ENCODE data around the gene CHPF2. TPM values are rescaled to one million over a fixed set of nuclear protein-coding genes. Genes with fewer than 3 reads are reported as not detected.

Gene CHPF2
- total and polyA plus RNA-seq, 2 of the 13 experiments (the other 11 are each of a cell fraction or from before 2014, with no cell fraction given): 15.4 to 21.5 TPM

- TF ChIP-seq CTCF (CRISPR knock-in tag; IDR thresholded peaks at IDR 0.05): peak; percentile 56
- peak; percentile 33; the same call in 1 of the 2 replicates for TF ChIP-seq GABPB1 (CRISPR knock-in tag; IDR thresholded peaks at IDR 0.05)
- 0 out of 2 replicates have a peak, but pooled peaks have one; percentile 37 for TF ChIP-seq KDM2A (CRISPR knock-in tag; IDR thresholded peaks at IDR 0.05; ENCODE audit: borderline replicate concordance, low read depth)
- TF ChIP-seq HNRNPL (IDR thresholded peaks at IDR 0.05; ENCODE audit: low read depth, low read length): 0 out of 2 replicates have a peak, but pooled peaks have one; percentile 56
Observed at GRCh38 chr7:151245360-151246101, 13.2 kb downstream of the CHPF2 start (continued).

- no peak overlapping the region for H3K9ac ChIP-seq (ENCODE audit: insufficient read depth, low read depth, low read length)
- FAIRE-seq (no peak), ATAC-seq (no peak), DNase-seq (ENCODE audit: low spot score) (no peak)
- peaks cover 10 to 59% of the 10 kb centered on the region in 2 experiments; a peak in 4 of 5 replicates for H3K27me3 ChIP-seq (ENCODE audit: control insufficient read depth in 1 of 2, insufficient read depth in 2 of 2, low read length in 2 of 2)
- peaks cover 79% of the 10 kb centered on the region for H3K4me1 ChIP-seq (ENCODE audit: insufficient read depth, low read length)
- no peaks in the 10 kb centered on the region for H3K36me3 ChIP-seq (replicated peaks in 1 of 2; ENCODE audit: control insufficient read depth in 1 of 2, insufficient read depth in 2 of 2, low read length in 2 of 2)
- H3K27ac ChIP-seq (ENCODE audit: extremely low read length, insufficient read depth, low read length): no peak overlapping the region
- WGBS (ENCODE audit: low lambda C conversion rate): 29% methylated on average over 12 of the region's 13 CpGs
- no peak overlapping the region for H3K4me3 ChIP-seq (replicated peaks in 1 of 3; ENCODE audit: insufficient read depth in 1 of 3, low read depth in 2 of 3, low read length in 3 of 3)
- H4K20me1 ChIP-seq (ENCODE audit: insufficient read depth, low read length): no peaks in the 10 kb centered on the region; the same call in 1 of the 2 replicates
- no peak overlapping the region for H2AFZ ChIP-seq (ENCODE audit: low read length)
- ChIA-PET CTCF (ENCODE audit: low intra/inter-chr PET ratio, low total read pairs) (interaction anchor here (1.3 to 2.6 kb wide), 3 partner anchors 19 to 105 kb away, joined by 4 to 18 read pairs (median 5); no protein-coding TSS in a partner anchor), POLR2A (interaction anchor here (1.2 to 2.0 kb wide), 2 partner anchors 13 to 19 kb away, joined by 3 to 8 read pairs; partner anchors contain the start of gene ABCF2)
- H3K79me2 ChIP-seq (ENCODE audit: insufficient read depth, low read length): no peaks in the 10 kb centered on the region
- in situ Hi-C loops (cut with HindIII; ENCODE audit: extremely low pct_ligation_motif_present, low pct_unique_long_range_greater_than_20kb) (no loop called here), intact Hi-C loops (cut with micrococcal nuclease; ENCODE audit: unreplicated experiment) (loop anchor here (5.0 to 10.0 kb wide), 2 partner anchors 106 to 161 kb away; partner anchors contain the start of genes AGAP3, FASTK and TMUB1)
- H3K4me2 ChIP-seq (ENCODE audit: low read depth, low read length): no peak overlapping the region
- H3K9me3 ChIP-seq (ENCODE audit: low read length): no peaks in the 10 kb centered on the region
- no TSS peak for BruUV-seq (replicated peaks)
- TF ChIP-seq SIX1 (CRISPR knock-in tag; IDR thresholded peaks at IDR 0.05; ENCODE audit: borderline replicate concordance) (no peak), RFXANK (CRISPR knock-in tag; IDR thresholded peaks at IDR 0.05) (no peak), HIVEP1 (CRISPR knock-in tag; IDR thresholded peaks at IDR 0.05) (no peak), ZSCAN25 (CRISPR knock-in tag; IDR thresholded peaks at IDR 0.05) (no peak), KLF12 (CRISPR knock-in tag; IDR thresholded peaks at IDR 0.05; ENCODE audit: borderline replicate concordance) (no peak), ATF1 (CRISPR knock-in tag; IDR thresholded peaks at IDR 0.05) (no peak), TBP (CRISPR knock-in tag; IDR thresholded peaks at IDR 0.05) (no peak)
Observed at GRCh38 chr7:151246102-151246850, 14.0 kb downstream of the CHPF2 start.

All from HepG2 (cell line).